Measurements from ENCODE around the gene DCLRE1C. TPM values are rescaled to one million over a fixed set of nuclear protein-coding genes. Genes with fewer than 3 reads are reported as not detected.
"Not testable (repeated sequence)": the region's sequence is repeated elsewhere in the genome, so short reads cannot be mapped to it uniquely, and the experiment has no call there.

Gene DCLRE1C
- polyA plus RNA-seq, 1 of the 3 experiments (the other 2 are of a cell fraction), result 2.5 TPM

GRCh38 chr10:14945108-14945507 lies 8.8 kb downstream of the DCLRE1C start:
- Histone ChIP-seq H3K9ac (no peak overlapping the region), H3K27me3 (ENCODE audit: insufficient read depth) (no peaks in the 10 kb centered on the region), H3K27ac (ENCODE audit: low read depth in 2 of 2, low read length in 1 of 2) (no peak overlapping the region), H3K9me3 (no peaks in the 10 kb centered on the region), H3K36me3 (replicated peaks in 1 of 2; ENCODE audit: control insufficient read depth in 1 of 2, insufficient read depth in 2 of 2, low read length in 1 of 2) (peaks cover 6 to 30% of the 10 kb centered on the region in 2 experiments), H3K4me2 (no peak overlapping the region), H3K9me2 (no peaks in the 10 kb centered on the region), H2AFZ (ENCODE audit: low read depth) (no peak overlapping the region), H3K79me2 (ENCODE audit: insufficient read depth) (peaks cover 32% of the 10 kb centered on the region; the same call in 1 of the 2 replicates), H3F3A (replicated peaks; ENCODE audit: insufficient read depth) (no peaks in the 10 kb centered on the region), H4K20me1 (ENCODE audit: insufficient read depth) (no peaks in the 10 kb centered on the region), H3K4me1 (ENCODE audit: control insufficient read depth in 1 of 2, insufficient read depth in 2 of 2, low read depth in 1 of 2, low read length in 1 of 2) (no peaks in the 10 kb centered on the region), H3K4me3 (ENCODE audit: low read depth in 2 of 2, low read length in 1 of 2) (no peak overlapping the region)
- ChIA-PET CTCF (no interaction called here), POLR2A (no interaction called here)
- WGBS (ENCODE audit: low lambda C conversion rate), result 91% methylated on average over 5 of the region's 5 CpGs
- DNase-seq, result no peak
- TF ChIP-seq USF2 (IDR thresholded peaks at IDR 0.05; ENCODE audit: borderline replicate concordance, low read depth, low read length), result no peak
- TF ChIP-seq YY1 (IDR thresholded peaks at IDR 0.05; ENCODE audit: low read depth), result no peak
- TF ChIP-seq GATA2 (CRISPR knock-in tag; IDR thresholded peaks at IDR 0.05), result no peak
- TF ChIP-seq SMC3 (IDR thresholded peaks at IDR 0.05; ENCODE audit: low read depth, low read length), result no peak
- no peak for TF ChIP-seq NFIC (IDR thresholded peaks at IDR 0.05; ENCODE audit: borderline replicate concordance)
- no peak for TF ChIP-seq SIN3A (IDR thresholded peaks at IDR 0.05; ENCODE audit: borderline replicate concordance, low read depth, low read length)
- TF ChIP-seq TCF12 (IDR thresholded peaks at IDR 0.05), result no peak
- no peak for TF ChIP-seq POLR2AphosphoS5 (IDR thresholded peaks at IDR 0.05; ENCODE audit: low read depth, low read length)
- no peak for TF ChIP-seq PBX3 (IDR thresholded peaks at IDR 0.05)
- no peak for TF ChIP-seq RFX5 (IDR thresholded peaks at IDR 0.05; ENCODE audit: low read length)
- TF ChIP-seq EZH2phosphoT487 (IDR thresholded peaks at IDR 0.05; ENCODE audit: borderline replicate concordance, low read depth), result no peak

GRCh38 chr10:14942950-14943338 lies 11.0 kb downstream of the DCLRE1C start:
- POLR2A ChIA-PET; H3K4me1 ChIP-seq (ENCODE audit: control insufficient read depth in 1 of 2, insufficient read depth in 2 of 2, low read depth in 1 of 2, low read length in 1 of 2); H3K9ac ChIP-seq; H3K9me2 ChIP-seq; H3K4me3 ChIP-seq (ENCODE audit: low read depth in 2 of 2, low read length in 1 of 2); H3K9me3 ChIP-seq; H3F3A ChIP-seq (replicated peaks; ENCODE audit: insufficient read depth); DNase-seq; H3K27me3 ChIP-seq (ENCODE audit: insufficient read depth); H3K27ac ChIP-seq (ENCODE audit: low read depth in 2 of 2, low read length in 1 of 2); H2AFZ ChIP-seq (ENCODE audit: low read depth); H3K4me2 ChIP-seq; H4K20me1 ChIP-seq (ENCODE audit: insufficient read depth); CTCF ChIA-PET: not testable (repeated sequence)
- peaks cover 19% of the 10 kb centered on the region; the same call in 1 of the 2 replicates for H3K79me2 ChIP-seq (ENCODE audit: insufficient read depth)
- H3K36me3 ChIP-seq (replicated peaks in 1 of 2; ENCODE audit: control insufficient read depth in 1 of 2, insufficient read depth in 2 of 2, low read length in 1 of 2), result peaks cover 11 to 36% of the 10 kb centered on the region in 2 experiments
- 98% methylated on average over 5 of the region's 7 CpGs for WGBS (ENCODE audit: low lambda C conversion rate)

- H3K36me3 ChIP-seq (replicated peaks in 1 of 2; ENCODE audit: control insufficient read depth in 1 of 2, insufficient read depth in 2 of 2, low read length in 1 of 2), result peaks cover 12 to 31% of the 10 kb centered on the region in 2 experiments
- 96% methylated on average over 17 of the region's 17 CpGs for WGBS (ENCODE audit: low lambda C conversion rate)
- H3F3A ChIP-seq (replicated peaks; ENCODE audit: insufficient read depth); DNase-seq; H3K4me2 ChIP-seq; H3K9ac ChIP-seq; H4K20me1 ChIP-seq (ENCODE audit: insufficient read depth); H3K4me1 ChIP-seq (ENCODE audit: control insufficient read depth in 1 of 2, insufficient read depth in 2 of 2, low read depth in 1 of 2, low read length in 1 of 2); H3K27me3 ChIP-seq (ENCODE audit: insufficient read depth); H3K27ac ChIP-seq (ENCODE audit: low read depth in 2 of 2, low read length in 1 of 2); H2AFZ ChIP-seq (ENCODE audit: low read depth); H3K9me3 ChIP-seq; POLR2A ChIA-PET; H3K9me2 ChIP-seq; CTCF ChIA-PET; H3K4me3 ChIP-seq (ENCODE audit: low read depth in 2 of 2, low read length in 1 of 2): not testable (repeated sequence)
- peaks cover 14% of the 10 kb centered on the region; the same call in 1 of the 2 replicates for H3K79me2 ChIP-seq (ENCODE audit: insufficient read depth)
Observed at GRCh38 chr10:14942147-14942949, 11.5 kb downstream of the DCLRE1C start.

- 85% methylated on average over 3 of the region's 5 CpGs for WGBS (ENCODE audit: low lambda C conversion rate)
- H3K9ac ChIP-seq; H3K79me2 ChIP-seq (ENCODE audit: insufficient read depth); H3K4me1 ChIP-seq (ENCODE audit: control insufficient read depth in 1 of 2, insufficient read depth in 2 of 2, low read depth in 1 of 2, low read length in 1 of 2); H2AFZ ChIP-seq (ENCODE audit: low read depth); H3K9me3 ChIP-seq; POLR2A ChIA-PET; H3K4me3 ChIP-seq (ENCODE audit: low read depth in 2 of 2, low read length in 1 of 2); CTCF ChIA-PET; H3K9me2 ChIP-seq; DNase-seq; H3K27ac ChIP-seq (ENCODE audit: low read depth in 2 of 2, low read length in 1 of 2); H4K20me1 ChIP-seq (ENCODE audit: insufficient read depth); H3F3A ChIP-seq (replicated peaks; ENCODE audit: insufficient read depth); H3K4me2 ChIP-seq; H3K27me3 ChIP-seq (ENCODE audit: insufficient read depth): not testable (repeated sequence)
- H3K36me3 ChIP-seq (replicated peaks in 1 of 2; ENCODE audit: control insufficient read depth in 1 of 2, insufficient read depth in 2 of 2, low read length in 1 of 2), result peaks cover 6 to 31% of the 10 kb centered on the region in 2 experiments
Observed at GRCh38 chr10:14938971-14939370, 14.9 kb downstream of the DCLRE1C start.

Measured in SK-N-SH (cell line).